ENCODE results near the gene CAMTA1. TPM values are rescaled to one million over a fixed set of nuclear protein-coding genes. Genes with fewer than 3 reads are reported as not detected.

The CAMTA1 gene
- total and polyA plus RNA-seq, 4 donors = 90.5 to 236 (median 195) TPM

DNA sequence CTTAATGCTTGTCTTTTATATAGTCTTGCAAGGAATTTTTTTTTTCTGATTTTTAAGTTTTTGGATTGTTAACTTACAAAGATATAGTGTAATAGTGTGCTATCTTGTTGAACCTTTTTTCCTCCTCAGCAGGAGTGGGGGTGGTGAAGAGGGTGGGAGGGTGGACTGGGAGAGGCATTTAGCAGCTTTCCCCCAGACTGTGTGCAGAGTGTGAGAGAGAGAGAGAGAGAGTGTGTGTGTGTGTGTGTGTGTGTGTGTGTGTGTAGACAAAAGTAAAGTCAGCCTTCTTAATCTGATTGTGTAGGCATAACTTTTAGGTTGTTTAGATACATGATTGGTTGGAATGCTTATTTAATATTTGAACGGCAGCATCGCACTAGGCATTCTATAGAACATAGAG, 4.9 kb downstream of the CAMTA1 start:
- DNase-seq (ENCODE audit: low read depth in 4 of 6, low spot score in 6 of 6) = no peak
- Histone ChIP-seq H3K27me3 (ENCODE audit: control insufficient read depth, insufficient read depth, low read length) (no peaks in the 10 kb centered on the region), H3K9me3 (ENCODE audit: control insufficient read depth, insufficient read depth, low read length) (no peaks in the 10 kb centered on the region), H3K4me1 (ENCODE audit: control insufficient read depth, insufficient read depth, low read length) (peaks cover 8% of the 10 kb centered on the region), H3K4me3 (ENCODE audit: low read depth, low read length) (no peak overlapping the region), H3K36me3 (ENCODE audit: control insufficient read depth, insufficient read depth, low read length) (peaks cover under 1% of the 10 kb centered on the region), H3K27ac (ENCODE audit: low read depth, low read length) (no peak overlapping the region)
- no CpG with 5 or more reads among the region's 2 CpGs for WGBS (ENCODE audit: insufficient coverage)

DNA sequence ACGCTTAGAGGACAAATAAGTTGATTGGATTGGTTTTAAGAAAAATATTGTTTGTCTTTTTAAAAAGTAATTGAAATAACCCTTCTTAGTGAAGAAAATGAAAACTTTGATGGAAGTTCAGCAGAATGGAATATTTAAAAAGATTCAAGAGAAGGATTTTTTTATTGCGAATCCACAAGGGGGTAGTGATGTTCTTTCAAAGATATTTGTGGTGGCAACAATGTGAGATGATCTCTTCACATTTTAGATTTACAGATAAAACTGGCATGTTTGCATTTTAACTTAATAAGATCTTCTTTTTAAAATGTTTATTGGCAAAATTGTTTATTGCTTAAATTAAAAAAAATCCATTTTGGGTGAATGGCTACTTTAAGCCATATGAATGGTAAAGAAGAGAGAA, 8.9 kb downstream of the CAMTA1 start:
- Histone ChIP-seq H3K27me3 (ENCODE audit: control insufficient read depth, insufficient read depth, low read length) (no peaks in the 10 kb centered on the region), H3K36me3 (ENCODE audit: control insufficient read depth, insufficient read depth, low read length) (peaks cover 2% of the 10 kb centered on the region), H3K27ac (ENCODE audit: low read depth, low read length) (no peak overlapping the region), H3K4me3 (ENCODE audit: low read depth, low read length) (no peak overlapping the region), H3K4me1 (ENCODE audit: control insufficient read depth, insufficient read depth, low read length) (peaks cover 11% of the 10 kb centered on the region), H3K9me3 (ENCODE audit: control insufficient read depth, insufficient read depth, low read length) (no peaks in the 10 kb centered on the region)
- peak in 2 of 6 donors; percentile 81 to 90 for DNase-seq (ENCODE audit: low read depth in 4 of 6, low spot score in 6 of 6)
- no CpG with 5 or more reads among the region's 2 CpGs for WGBS (ENCODE audit: insufficient coverage)

DNA sequence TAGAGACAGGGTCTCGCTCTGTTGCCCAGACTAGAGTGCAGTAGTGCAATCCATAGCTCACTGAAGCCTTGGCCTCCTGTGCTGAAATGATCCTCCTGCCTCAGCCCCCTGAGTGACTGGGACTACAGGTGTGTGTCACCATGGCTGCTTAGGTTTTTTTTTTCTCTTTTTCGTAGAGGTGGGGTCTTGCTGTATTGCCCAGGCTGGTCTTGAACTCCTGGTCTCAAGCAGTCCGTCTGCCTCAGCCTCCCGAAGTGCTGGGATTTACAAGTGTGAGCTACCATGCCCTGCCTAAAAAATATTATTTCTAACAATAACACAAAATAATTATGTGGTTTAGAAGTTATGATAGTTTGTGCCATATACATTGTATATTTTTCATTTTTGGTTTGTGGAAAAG, 9.9 kb downstream of the CAMTA1 start:
- WGBS (ENCODE audit: insufficient coverage) = 100% methylated on average over 1 of the region's 4 CpGs
- no peak overlapping the region for H3K4me3 ChIP-seq (ENCODE audit: low read depth, low read length)
- no peak for DNase-seq (ENCODE audit: low read depth in 4 of 6, low spot score in 6 of 6)
- H3K9me3 ChIP-seq (ENCODE audit: control insufficient read depth, insufficient read depth, low read length) = no peaks in the 10 kb centered on the region
- peaks cover 6% of the 10 kb centered on the region for H3K4me1 ChIP-seq (ENCODE audit: control insufficient read depth, insufficient read depth, low read length)
- no peaks in the 10 kb centered on the region for H3K27me3 ChIP-seq (ENCODE audit: control insufficient read depth, insufficient read depth, low read length)
- H3K27ac ChIP-seq (ENCODE audit: low read depth, low read length) = peak overlapping the region; percentile 16
- peaks cover 2% of the 10 kb centered on the region for H3K36me3 ChIP-seq (ENCODE audit: control insufficient read depth, insufficient read depth, low read length)

DNA sequence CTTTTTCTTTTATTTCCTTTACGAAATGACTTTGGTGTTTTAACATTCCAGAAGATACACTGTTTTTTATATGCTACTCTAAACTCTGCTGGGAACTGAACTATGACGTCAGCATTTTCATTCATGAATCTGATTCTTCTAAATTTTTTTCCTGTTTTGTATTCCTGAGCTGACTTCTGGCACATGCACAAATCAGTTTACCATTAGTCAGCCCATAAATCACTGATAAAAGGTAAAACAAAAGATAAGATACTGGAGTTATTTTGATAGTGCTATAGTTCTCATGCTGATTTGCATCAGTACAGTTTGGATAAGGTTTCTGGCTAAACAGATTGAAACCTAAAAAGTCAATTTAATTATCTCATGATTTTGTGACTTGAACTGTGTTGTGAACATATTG, 10.4 kb downstream of the CAMTA1 start:
- Histone ChIP-seq H3K4me1 (ENCODE audit: control insufficient read depth, insufficient read depth, low read length) (peaks cover 6% of the 10 kb centered on the region), H3K36me3 (ENCODE audit: control insufficient read depth, insufficient read depth, low read length) (peaks cover 2% of the 10 kb centered on the region), H3K9me3 (ENCODE audit: control insufficient read depth, insufficient read depth, low read length) (no peaks in the 10 kb centered on the region), H3K4me3 (ENCODE audit: low read depth, low read length) (no peak overlapping the region), H3K27ac (ENCODE audit: low read depth, low read length) (peak overlapping the region; percentile 16), H3K27me3 (ENCODE audit: control insufficient read depth, insufficient read depth, low read length) (no peaks in the 10 kb centered on the region)
- DNase-seq (ENCODE audit: low read depth in 4 of 6, low spot score in 6 of 6) = no peak
- WGBS (ENCODE audit: insufficient coverage) = 33% methylated on average over 1 of the region's 2 CpGs

DNA sequence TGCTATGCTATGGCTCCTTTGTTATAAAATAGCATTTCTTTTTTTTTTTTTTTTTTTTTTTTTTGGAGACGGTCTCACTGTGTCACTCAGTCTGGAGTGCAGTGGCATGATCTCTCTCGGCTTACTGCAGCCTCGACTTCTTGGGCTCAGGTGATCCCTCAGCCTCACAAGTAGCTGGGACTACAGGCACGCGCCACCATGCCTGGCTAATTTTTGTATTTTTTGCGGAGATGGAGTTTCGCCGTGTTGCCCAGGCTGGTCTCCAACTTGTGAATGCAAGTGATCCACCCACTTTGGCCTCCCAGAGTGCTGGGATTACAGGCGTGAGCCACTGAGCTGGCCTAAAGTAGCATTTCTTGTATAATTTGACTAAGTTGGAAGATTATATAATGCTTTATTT, 10.8 kb downstream of the CAMTA1 start:
- Histone ChIP-seq H3K27ac (ENCODE audit: low read depth, low read length) (no peak overlapping the region), H3K9me3 (ENCODE audit: control insufficient read depth, insufficient read depth, low read length) (no peaks in the 10 kb centered on the region), H3K27me3 (ENCODE audit: control insufficient read depth, insufficient read depth, low read length) (no peaks in the 10 kb centered on the region), H3K4me1 (ENCODE audit: control insufficient read depth, insufficient read depth, low read length) (peaks cover 6% of the 10 kb centered on the region), H3K36me3 (ENCODE audit: control insufficient read depth, insufficient read depth, low read length) (peaks cover 2% of the 10 kb centered on the region), H3K4me3 (ENCODE audit: low read depth, low read length) (no peak overlapping the region)
- WGBS (ENCODE audit: insufficient coverage) = 67% methylated on average over 9 of the region's 9 CpGs
- DNase-seq (ENCODE audit: low read depth in 4 of 6, low spot score in 6 of 6) = no peak

DNA sequence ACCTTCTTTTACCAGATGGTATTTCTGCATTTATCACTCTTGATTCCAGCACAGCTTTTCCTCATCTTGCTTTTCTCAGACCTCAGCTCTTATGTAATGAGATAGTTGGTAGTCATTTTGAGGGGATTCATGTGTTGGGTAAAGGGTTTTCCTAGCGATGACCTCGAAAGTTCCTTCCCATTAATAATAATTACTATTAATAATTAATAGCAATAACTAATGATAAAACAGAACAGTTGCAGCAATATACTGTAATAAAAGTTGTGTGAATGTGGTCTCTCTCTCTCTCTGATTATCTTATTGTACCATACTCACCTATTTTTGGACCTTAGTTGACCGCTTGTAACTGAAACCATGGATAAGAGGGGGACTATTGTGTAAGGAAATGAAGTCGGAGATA, 14.2 kb downstream of the CAMTA1 start:
- peaks cover 8% of the 10 kb centered on the region for H3K4me1 ChIP-seq (ENCODE audit: control insufficient read depth, insufficient read depth, low read length)
- WGBS (ENCODE audit: insufficient coverage) = no CpG with 5 or more reads among the region's 4 CpGs

DNA sequence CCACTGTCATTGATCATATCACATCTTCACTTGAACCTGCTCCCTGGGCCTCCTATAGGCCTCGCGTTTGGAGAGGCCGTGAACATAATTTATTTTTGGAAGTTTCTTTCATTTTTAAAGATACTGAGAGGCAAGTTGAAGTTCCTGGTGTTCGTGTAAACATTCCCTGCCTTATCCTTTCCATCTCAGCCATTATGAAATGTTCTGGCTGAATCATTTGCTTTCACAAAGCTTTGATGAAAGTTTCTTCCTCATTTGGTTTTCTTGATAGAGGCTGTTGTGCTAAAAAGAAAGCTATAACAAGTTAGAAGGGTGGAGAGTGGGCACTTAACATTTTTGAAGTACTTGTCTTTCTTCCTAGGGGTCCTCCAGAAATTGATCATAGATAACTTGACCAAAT, 15.5 kb downstream of the CAMTA1 start:
- Histone ChIP-seq H3K9me3 (ENCODE audit: control insufficient read depth, insufficient read depth, low read length) (no peaks in the 10 kb centered on the region), H3K4me1 (ENCODE audit: control insufficient read depth, insufficient read depth, low read length) (peaks cover 8% of the 10 kb centered on the region), H3K27me3 (ENCODE audit: control insufficient read depth, insufficient read depth, low read length) (no peaks in the 10 kb centered on the region), H3K27ac (ENCODE audit: low read depth, low read length) (peak overlapping the region; percentile 1), H3K4me3 (ENCODE audit: low read depth, low read length) (no peak overlapping the region), H3K36me3 (ENCODE audit: control insufficient read depth, insufficient read depth, low read length) (no peaks in the 10 kb centered on the region)
- WGBS (ENCODE audit: insufficient coverage) = no CpG with 5 or more reads among the region's 4 CpGs
- DNase-seq (ENCODE audit: low read depth in 4 of 6, low spot score in 6 of 6) = no peak

More for the DNA sequence above, 14.2 kb downstream of the CAMTA1 start:
- DNase-seq (ENCODE audit: low read depth in 4 of 6, low spot score in 6 of 6) = no peak
- Histone ChIP-seq H3K4me3 (ENCODE audit: low read depth, low read length) (no peak overlapping the region), H3K36me3 (ENCODE audit: control insufficient read depth, insufficient read depth, low read length) (peaks cover 2% of the 10 kb centered on the region), H3K27me3 (ENCODE audit: control insufficient read depth, insufficient read depth, low read length) (no peaks in the 10 kb centered on the region), H3K9me3 (ENCODE audit: control insufficient read depth, insufficient read depth, low read length) (no peaks in the 10 kb centered on the region), H3K27ac (ENCODE audit: low read depth, low read length) (no peak overlapping the region)

DNA sequence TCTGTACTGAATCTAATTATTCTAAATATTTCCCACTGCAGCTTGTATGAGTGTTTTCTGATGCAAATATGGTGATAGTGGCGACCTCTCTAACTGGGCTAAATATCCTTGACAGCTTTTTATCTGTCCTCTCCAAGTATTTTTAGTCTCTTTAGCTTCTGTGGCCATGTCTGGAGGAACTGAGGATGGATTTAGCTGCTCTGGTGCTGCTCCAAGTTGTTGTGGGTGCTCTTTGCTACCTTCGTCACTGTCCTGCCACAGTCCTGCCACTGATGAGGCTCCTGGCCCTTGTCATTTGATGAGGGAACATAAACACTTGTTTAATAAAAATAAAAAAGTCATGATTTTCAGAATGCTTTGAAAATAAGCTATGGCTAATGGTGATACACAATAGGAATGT, 15.9 kb downstream of the CAMTA1 start:
- Histone ChIP-seq H3K27me3 (ENCODE audit: control insufficient read depth, insufficient read depth, low read length) (no peaks in the 10 kb centered on the region), H3K4me1 (ENCODE audit: control insufficient read depth, insufficient read depth, low read length) (peaks cover 5% of the 10 kb centered on the region), H3K9me3 (ENCODE audit: control insufficient read depth, insufficient read depth, low read length) (no peaks in the 10 kb centered on the region), H3K36me3 (ENCODE audit: control insufficient read depth, insufficient read depth, low read length) (no peaks in the 10 kb centered on the region), H3K4me3 (ENCODE audit: low read depth, low read length) (no peak overlapping the region), H3K27ac (ENCODE audit: low read depth, low read length) (peak overlapping the region; percentile 1)
- no CpG with 5 or more reads among the region's 2 CpGs for WGBS (ENCODE audit: insufficient coverage)
- DNase-seq (ENCODE audit: low read depth in 4 of 6, low spot score in 6 of 6) = no peak

DNA sequence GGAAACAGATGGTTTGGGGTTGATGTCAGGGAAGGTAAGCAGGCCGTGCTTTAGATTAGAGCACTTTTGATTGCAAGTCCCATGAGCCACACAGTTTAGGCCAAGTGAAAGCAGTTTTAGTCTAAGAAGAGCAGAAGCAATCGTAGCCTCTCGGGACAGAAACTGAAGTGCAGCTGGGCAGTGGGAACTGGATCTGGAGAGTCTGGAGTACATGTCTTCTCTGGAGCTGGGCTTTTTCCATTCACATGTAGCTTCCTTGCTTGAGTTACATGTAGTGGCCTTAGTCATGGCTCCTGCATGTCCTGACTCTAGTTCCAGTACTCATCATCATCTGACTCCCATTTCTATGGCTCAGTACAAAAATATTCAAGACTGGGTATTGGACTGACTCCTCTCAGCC, 16.7 kb downstream of the CAMTA1 start:
- Histone ChIP-seq H3K27ac (ENCODE audit: low read depth, low read length) (no peak overlapping the region), H3K36me3 (ENCODE audit: control insufficient read depth, insufficient read depth, low read length) (no peaks in the 10 kb centered on the region), H3K4me1 (ENCODE audit: control insufficient read depth, insufficient read depth, low read length) (peaks cover 5% of the 10 kb centered on the region), H3K27me3 (ENCODE audit: control insufficient read depth, insufficient read depth, low read length) (no peaks in the 10 kb centered on the region), H3K9me3 (ENCODE audit: control insufficient read depth, insufficient read depth, low read length) (no peaks in the 10 kb centered on the region), H3K4me3 (ENCODE audit: low read depth, low read length) (no peak overlapping the region)
- DNase-seq (ENCODE audit: low read depth in 4 of 6, low spot score in 6 of 6) = no peak
- 95% methylated on average over 3 of the region's 3 CpGs for WGBS (ENCODE audit: insufficient coverage)

DNA sequence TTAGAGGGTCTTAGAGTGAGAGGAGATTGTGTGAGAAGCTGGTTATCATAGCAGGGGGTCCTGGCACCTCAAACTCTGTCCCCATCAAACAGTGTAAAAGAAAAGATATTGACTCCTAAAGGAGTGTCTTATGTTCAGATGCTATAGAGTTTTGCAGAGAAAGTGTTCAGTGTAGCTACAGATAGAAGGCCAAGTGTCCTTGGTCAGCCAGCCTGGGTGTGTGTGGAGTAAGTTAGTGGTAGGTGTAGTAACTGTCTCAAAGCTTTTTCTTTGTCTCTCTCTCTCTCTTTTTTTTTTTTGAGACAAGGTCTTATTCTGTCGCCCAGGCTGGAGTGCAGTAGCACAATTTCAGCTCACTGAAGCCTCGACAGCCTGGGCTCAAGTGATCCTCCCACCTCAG, 17.2 kb downstream of the CAMTA1 start:
- 80% methylated on average over 1 of the region's 2 CpGs for WGBS (ENCODE audit: insufficient coverage)
- no peaks in the 10 kb centered on the region for H3K36me3 ChIP-seq (ENCODE audit: control insufficient read depth, insufficient read depth, low read length)
- no peaks in the 10 kb centered on the region for H3K9me3 ChIP-seq (ENCODE audit: control insufficient read depth, insufficient read depth, low read length)
- H3K4me1 ChIP-seq (ENCODE audit: control insufficient read depth, insufficient read depth, low read length) = peaks cover 5% of the 10 kb centered on the region
- H3K27ac ChIP-seq (ENCODE audit: low read depth, low read length) = no peak overlapping the region
- H3K27me3 ChIP-seq (ENCODE audit: control insufficient read depth, insufficient read depth, low read length) = no peaks in the 10 kb centered on the region
- H3K4me3 ChIP-seq (ENCODE audit: low read depth, low read length) = no peak overlapping the region
- DNase-seq (ENCODE audit: low read depth in 4 of 6, low spot score in 6 of 6) = no peak
